Mucosa of rectum (tissue), 2 donors: ENCODE results near the gene TAF15.

Experiments
- H3K27ac ChIP-seq, 2 donors: one replicate each; pipeline ENCODE4 v1.7.0; 2013; ENCODE audit warnings: inconsistent platforms in 2 of 2, low read depth in 2 of 2, low read length in 2 of 2
- H3K27me3 ChIP-seq, 2 donors: one replicate each; pipeline ENCODE4 v1.7.0; 2013; ENCODE audit warnings: low read length in 2 of 2; ENCODE audit not compliant: control insufficient read depth in 2 of 2, insufficient read depth in 2 of 2
- H3K36me3 ChIP-seq, 2 donors: one replicate each; pipeline ENCODE4 v1.7.0; 2013; ENCODE audit warnings: low read length in 2 of 2; ENCODE audit not compliant: control insufficient read depth in 2 of 2, insufficient read depth in 2 of 2
- H3K4me1 ChIP-seq, 2 donors: one replicate each; pipeline ENCODE4 v1.7.0; 2013; ENCODE audit warnings: low read length in 2 of 2, mild to moderate bottlenecking in 1 of 2; ENCODE audit not compliant: control insufficient read depth in 2 of 2, insufficient read depth in 2 of 2
- H3K4me3 ChIP-seq, 2 donors: one replicate each; pipeline ENCODE4 v1.7.0; 2013; ENCODE audit warnings: low read length in 2 of 2
- H3K9ac ChIP-seq, 2 donors: one replicate each; pipeline ENCODE4 v1.7.0; 2013; ENCODE audit warnings: low read length in 2 of 2, low read depth in 1 of 2, mild to moderate bottlenecking in 1 of 2
- H3K9me3 ChIP-seq, 2 donors: one replicate each; pipeline ENCODE4 v1.7.0; 2013; ENCODE audit warnings: low read length in 2 of 2; ENCODE audit not compliant: control insufficient read depth in 2 of 2
- donor health status: healthy.
- donor health status: Normal muscosa, but diverticular disease.

The TAF15 gene

DNA sequence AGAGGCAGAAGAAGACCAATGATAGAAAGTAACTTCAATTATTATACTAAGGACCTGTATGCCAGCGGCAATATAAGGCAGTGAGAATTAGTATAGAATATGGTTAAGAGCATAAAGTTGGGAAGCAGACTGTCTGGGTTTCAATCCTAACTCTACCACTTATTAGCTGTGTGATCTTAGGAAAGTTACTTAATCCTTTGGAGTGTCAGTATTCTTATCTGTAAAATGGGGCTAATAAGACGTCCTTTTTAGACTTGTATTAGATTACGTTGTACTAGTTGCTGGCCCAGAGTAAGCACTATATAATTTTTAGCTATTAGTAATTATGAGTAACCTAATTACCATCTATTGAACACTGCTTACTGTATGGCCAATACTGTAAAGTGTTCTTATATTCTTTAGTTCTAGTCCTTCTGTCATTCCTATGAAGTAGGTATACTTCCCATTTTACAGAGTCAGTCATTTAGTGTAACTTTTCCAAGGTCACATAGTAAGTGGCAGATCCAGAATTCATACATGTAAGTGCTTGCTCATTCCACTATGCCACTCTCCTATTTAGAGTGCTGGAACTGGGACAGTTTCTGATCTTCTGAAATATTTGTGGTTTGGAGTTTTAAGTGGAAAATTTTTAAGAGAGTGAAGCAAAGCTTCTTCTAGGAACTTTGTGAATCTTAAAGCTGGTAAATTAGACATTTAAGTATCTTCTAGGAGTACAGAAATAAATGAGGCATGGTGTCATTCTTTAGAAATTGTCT lies 36.9 kb downstream of the TAF15 start:
- Histone ChIP-seq H3K27me3 (no peaks in the 10 kb centered on the region), H3K36me3 (peaks cover 52 to 64% of the 10 kb centered on the region in 2 donors), H3K9me3 (no peaks in the 10 kb centered on the region), H3K4me3 (no peak overlapping the region), H3K9ac (no peak overlapping the region), H3K4me1 (no peaks in the 10 kb centered on the region), H3K27ac (no peak overlapping the region)

DNA sequence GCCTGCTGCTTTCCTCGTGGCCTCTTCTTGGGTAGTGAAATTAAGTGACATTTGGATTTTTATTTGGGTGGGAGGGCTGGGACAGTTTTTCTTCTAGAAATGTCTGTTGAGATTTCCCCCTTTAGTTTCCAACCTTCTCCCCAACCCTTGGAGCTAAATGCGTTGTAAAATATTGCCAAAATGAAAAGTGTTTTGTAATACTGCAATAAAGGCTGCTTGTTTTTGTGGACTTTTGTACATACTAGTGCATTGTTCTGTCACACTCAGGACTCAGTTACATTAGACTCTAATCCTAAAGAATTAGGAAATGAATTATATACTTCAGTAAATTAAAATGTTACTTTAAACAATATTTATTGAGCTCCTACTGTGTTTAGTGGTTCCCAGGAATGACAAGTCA lies 37.7 kb downstream of the TAF15 start:
- H3K27me3 ChIP-seq = no peaks in the 10 kb centered on the region
- no peak overlapping the region for H3K4me3 ChIP-seq
- no peak overlapping the region for H3K27ac ChIP-seq
- no peaks in the 10 kb centered on the region for H3K9me3 ChIP-seq
- H3K9ac ChIP-seq = no peak overlapping the region
- peaks cover 45 to 59% of the 10 kb centered on the region in 2 donors for H3K36me3 ChIP-seq
- no peaks in the 10 kb centered on the region for H3K4me1 ChIP-seq

DNA sequence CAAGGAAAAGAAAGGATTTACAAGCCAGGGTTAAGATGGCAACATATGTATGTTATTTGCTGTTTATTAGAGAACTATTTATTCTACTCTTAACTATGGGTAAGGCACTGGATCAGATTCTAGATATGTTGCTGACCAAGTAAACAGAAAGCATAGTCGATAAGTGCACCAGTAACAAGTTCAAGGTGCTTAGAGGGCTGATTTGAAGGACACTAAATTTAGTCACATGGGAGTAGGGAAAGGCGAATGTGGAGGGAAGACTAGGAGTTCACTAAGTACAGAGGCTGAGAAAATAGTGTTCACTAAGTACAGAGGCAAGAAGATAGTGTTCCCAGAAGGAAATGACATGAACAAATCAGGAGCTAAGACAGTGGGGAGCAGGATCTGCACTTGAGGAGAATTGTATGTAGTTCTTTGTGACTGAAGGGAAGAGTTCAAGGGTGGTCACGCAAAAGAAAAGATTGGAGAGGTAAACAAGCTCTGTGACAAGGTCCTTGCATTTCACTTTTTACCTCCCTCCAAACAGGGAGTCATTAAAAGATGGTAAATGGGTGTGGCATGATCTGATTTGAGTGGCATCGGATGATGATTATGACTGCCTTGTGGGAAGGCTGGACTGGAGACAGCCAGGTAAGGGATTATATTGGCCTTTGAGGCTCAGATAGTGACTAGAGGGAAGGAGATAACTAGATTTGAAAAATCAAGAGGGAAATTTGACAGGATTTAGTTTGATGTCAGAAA lies 38.5 kb downstream of the TAF15 start:
- H3K4me3 ChIP-seq = no peak overlapping the region

DNA sequence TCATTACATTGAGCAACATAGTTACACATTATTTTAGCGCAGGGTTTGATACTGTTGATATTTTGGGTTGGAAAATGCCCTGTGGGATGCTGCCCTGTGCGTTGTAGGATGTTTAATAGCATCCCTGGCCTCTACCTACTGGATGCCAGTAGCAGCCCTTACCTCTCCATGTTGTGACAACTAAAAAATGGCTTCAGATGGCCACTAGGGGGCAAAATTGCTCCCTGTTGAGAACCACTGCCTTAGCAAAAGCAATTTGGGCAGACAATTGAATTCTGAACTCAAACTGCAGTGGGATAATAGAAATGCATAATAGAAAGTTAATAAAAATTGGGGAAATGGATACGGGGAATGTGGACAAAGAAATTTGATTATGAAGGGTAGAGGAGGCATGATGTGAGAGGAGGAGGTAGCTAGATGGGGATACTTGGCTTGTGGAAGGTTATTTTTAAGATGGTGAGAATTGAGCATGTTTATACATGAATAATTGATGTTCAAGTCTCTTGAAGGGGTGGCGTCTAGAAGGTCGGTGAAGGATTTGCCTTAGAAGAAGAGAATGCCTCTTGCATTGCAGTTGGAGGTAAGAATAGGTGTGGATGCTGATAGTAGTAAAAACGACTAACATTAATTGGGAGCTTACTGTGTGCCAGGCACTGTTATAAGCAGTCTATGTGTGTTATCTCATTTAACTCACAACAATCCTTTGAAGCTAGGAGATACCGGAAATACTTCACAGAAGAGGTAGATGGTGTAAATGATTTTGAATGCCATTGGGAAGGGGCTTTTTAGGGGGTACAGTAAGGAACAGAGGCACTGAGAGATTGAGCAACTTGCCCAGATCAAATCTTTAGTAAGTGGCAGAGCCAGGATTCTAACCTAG lies 40.4 kb downstream of the TAF15 start:
- Histone ChIP-seq H3K27me3 (no peaks in the 10 kb centered on the region), H3K27ac (no peak overlapping the region), H3K9ac (no peak overlapping the region), H3K9me3 (no peaks in the 10 kb centered on the region), H3K36me3 (peaks cover 24 to 36% of the 10 kb centered on the region in 2 donors), H3K4me1 (no peaks in the 10 kb centered on the region), H3K4me3 (no peak overlapping the region)

More for the DNA sequence above, 38.5 kb downstream of the TAF15 start:
- Histone ChIP-seq H3K36me3 (peaks cover 39 to 52% of the 10 kb centered on the region in 2 donors), H3K4me1 (no peaks in the 10 kb centered on the region), H3K27me3 (no peaks in the 10 kb centered on the region), H3K9ac (no peak overlapping the region), H3K27ac (no peak overlapping the region), H3K9me3 (no peaks in the 10 kb centered on the region)

DNA sequence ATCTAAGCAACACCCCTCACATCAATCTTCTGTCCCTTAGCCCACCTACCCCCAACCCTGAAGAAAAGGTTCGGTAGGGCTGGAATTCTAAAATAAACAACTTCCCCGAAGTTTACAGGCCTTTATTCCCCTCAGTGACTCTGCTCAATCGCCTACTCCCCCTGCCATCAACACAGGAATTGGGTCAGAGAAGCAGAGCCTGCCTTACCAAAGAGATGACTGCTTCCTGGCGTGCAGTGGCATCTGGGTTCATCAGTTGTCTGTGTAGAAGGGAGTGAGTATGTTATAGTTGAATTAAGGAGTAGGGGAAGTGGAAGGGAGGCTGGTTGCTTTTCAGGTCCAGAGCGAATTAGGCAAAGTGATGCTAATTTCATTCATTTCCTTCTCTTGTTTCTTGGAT lies 46.7 kb downstream of the TAF15 start:
- H3K9me3 ChIP-seq = no peaks in the 10 kb centered on the region
- no peaks in the 10 kb centered on the region for H3K27me3 ChIP-seq
- H3K36me3 ChIP-seq = peaks cover 0 to 3% of the 10 kb centered on the region in 2 donors
- H3K27ac ChIP-seq = no peak overlapping the region
- no peaks in the 10 kb centered on the region for H3K4me1 ChIP-seq
- no peak overlapping the region for H3K4me3 ChIP-seq
- no peak overlapping the region for H3K9ac ChIP-seq

DNA sequence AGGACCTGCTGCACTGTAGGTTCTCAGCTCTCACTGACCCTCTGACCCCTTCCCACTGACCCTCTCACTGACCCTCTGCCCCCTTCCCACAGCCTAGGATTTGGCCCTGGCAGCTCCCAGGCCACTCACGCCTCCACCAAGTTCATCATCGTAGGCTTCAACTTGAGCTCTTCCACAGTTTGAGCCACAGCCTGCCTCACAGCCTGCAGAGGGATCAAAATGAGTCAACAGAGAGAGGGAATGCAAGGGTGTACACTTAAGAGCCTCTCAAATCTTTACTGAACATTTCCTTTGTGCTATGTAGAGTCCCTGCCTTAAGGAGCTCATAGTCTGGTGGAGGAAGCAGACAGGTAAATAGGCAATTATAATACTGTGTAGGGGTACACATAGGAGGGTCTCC lies 47.3 kb downstream of the TAF15 start:
- no peak overlapping the region for H3K27ac ChIP-seq
- no peak overlapping the region for H3K4me3 ChIP-seq
- H3K4me1 ChIP-seq = no peaks in the 10 kb centered on the region
- H3K36me3 ChIP-seq = no peaks in the 10 kb centered on the region
- H3K9ac ChIP-seq = no peak overlapping the region
- H3K27me3 ChIP-seq = no peaks in the 10 kb centered on the region
- H3K9me3 ChIP-seq = no peaks in the 10 kb centered on the region

DNA sequence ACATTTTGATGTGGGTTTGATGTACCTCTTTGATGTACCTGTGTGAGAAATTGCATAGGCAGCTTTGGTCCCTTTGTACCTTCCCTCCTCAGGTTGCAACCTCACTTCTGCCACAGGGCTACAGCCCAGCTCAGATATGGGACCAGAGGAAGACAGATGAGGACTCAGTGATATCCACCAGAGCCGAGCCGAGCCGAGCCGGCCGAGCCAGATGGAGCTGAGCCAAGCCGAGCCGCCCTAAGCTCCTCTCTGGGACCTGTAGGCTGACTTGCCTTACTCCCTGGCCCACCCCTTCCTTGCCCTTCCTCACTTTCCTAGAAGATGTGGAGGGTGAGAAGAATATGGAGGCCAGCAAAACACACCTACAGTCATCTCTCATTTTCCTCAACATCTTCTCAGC lies 55.6 kb downstream of the TAF15 start:
- Histone ChIP-seq H3K4me3 (no peak overlapping the region), H3K9ac (no peak overlapping the region), H3K4me1 (peaks cover 0 to 2% of the 10 kb centered on the region in 2 donors), H3K36me3 (no peaks in the 10 kb centered on the region), H3K27ac (no peak overlapping the region), H3K27me3 (no peaks in the 10 kb centered on the region), H3K9me3 (no peaks in the 10 kb centered on the region)

DNA sequence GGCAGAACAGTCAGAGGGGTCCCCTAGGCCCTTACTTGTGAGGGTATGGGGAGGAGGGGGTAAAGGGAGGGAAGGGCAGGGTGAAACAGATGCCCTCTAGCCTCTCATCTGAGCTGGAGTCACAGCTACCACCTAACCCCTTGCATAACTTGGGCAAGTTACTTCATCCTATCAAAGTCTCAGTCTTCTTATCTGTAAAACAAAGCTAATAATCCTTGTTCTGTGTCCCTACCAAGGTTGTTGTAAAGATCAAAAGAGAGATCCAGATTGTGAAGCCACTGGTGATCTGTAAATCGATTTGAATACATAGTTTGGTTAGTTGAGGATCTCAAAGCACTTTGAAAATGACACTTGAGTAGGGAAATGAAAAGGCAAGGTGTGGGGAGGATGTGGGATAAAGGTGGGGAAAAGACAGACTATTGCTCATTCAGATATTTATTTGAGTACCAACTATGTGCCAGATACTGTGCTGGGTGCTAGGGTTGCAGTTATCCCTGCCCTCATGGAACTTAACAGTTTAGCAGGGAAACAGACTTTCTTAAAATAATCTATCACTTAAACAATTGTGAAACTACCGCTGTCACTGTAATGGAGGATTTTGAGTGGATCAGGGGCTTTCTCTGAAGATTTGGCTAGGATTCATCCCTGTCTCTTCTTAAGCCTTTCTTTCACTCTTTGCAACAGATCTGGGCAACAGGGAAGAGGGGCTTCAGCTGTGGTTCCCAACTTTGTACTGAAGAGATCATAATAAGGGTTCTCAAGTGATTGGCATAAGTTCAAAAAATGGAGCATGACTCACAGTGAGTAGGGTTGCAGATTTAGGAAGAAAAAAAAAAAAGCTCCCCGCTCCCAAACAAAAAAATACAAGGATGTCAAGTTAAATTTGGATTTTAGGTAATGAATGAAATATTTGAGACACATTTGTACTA lies 56.4 kb downstream of the TAF15 start:
- H3K27ac ChIP-seq = no peak overlapping the region
- H3K9me3 ChIP-seq = no peaks in the 10 kb centered on the region
- no peaks in the 10 kb centered on the region for H3K36me3 ChIP-seq
- peaks cover 0 to 2% of the 10 kb centered on the region in 2 donors for H3K4me1 ChIP-seq
- H3K4me3 ChIP-seq = no peak overlapping the region
- no peak overlapping the region for H3K9ac ChIP-seq
- no peaks in the 10 kb centered on the region for H3K27me3 ChIP-seq

DNA sequence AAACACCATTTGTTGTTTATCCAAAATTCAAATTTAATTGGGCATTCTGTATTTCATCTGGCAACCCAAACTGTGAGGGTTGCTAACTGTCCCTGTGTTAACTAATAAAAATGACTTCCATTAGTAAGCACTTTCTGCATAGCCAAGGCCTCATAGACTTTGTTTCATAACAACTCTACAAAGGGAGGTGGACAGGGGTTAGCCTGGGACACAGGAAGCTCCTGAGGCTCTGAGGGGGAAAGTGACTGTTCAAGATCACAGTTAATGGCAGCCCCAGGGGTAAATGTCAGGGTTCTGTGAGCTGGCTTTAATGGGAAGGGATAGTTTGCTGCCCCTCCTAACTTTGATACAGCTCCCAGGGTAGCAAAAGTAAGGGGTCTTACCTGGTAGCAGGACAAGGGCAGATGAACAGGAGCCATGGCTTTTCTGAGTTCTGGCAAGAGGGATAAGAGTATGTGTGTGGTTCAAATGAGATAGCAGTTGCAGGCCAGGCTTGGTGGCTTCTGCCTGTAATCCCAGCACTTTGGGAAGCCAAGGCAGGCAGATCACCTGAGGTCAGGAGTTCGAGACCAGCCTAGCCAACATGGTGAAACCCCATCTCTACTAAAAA lies 57.2 kb downstream of the TAF15 start:
- H3K9me3 ChIP-seq = no peaks in the 10 kb centered on the region
- no peak overlapping the region for H3K27ac ChIP-seq
- H3K27me3 ChIP-seq = no peaks in the 10 kb centered on the region
- H3K4me1 ChIP-seq = peaks cover 0 to 2% of the 10 kb centered on the region in 2 donors
- H3K9ac ChIP-seq = no peak overlapping the region
- no peak overlapping the region for H3K4me3 ChIP-seq
- no peaks in the 10 kb centered on the region for H3K36me3 ChIP-seq
